COLO668 (cell line): ENCODE results near the gene FRMD1.

Experiments
- DNase-seq: peaks from one replicate; lab custom pipeline; 2025; ENCODE audit not compliant: unreplicated experiment; lab: John Stamatoyannopoulos, UW

Gene FRMD1

GRCh38 chr6:168096271-168096764 lies 17.3 kb upstream of the FRMD1 start:
- DNase-seq: no peak

GRCh38 chr6:168095716-168096250 lies 16.8 kb upstream of the FRMD1 start:
- DNase-seq: no peak

- DNase-seq: no peak
Measured at GRCh38 chr6:168095171-168095691, 16.2 kb upstream of the FRMD1 start.

GRCh38 chr6:168093634-168094033 lies 14.6 kb upstream of the FRMD1 start:
- DNase-seq: no peak

- peak; percentile 7 for DNase-seq
Measured at GRCh38 chr6:168093071-168093505, 14.1 kb upstream of the FRMD1 start.

- DNase-seq: no peak
Measured at GRCh38 chr6:168092541-168092940, 13.5 kb upstream of the FRMD1 start.

GRCh38 chr6:168091381-168092264 lies 12.6 kb upstream of the FRMD1 start:
- DNase-seq: peak; percentile 68

GRCh38 chr6:168090706-168091105 lies 11.7 kb upstream of the FRMD1 start:
- no peak for DNase-seq

GRCh38 chr6:168090064-168090690 lies 11.2 kb upstream of the FRMD1 start:
- no peak for DNase-seq

GRCh38 chr6:168089186-168090063 lies 10.4 kb upstream of the FRMD1 start:
- DNase-seq: peak; percentile 81

- peak; percentile 25 for DNase-seq
Measured at GRCh38 chr6:168088161-168089053, 9.4 kb upstream of the FRMD1 start.

GRCh38 chr6:168087436-168088160 lies 8.6 kb upstream of the FRMD1 start:
- DNase-seq: no peak

GRCh38 chr6:168086616-168087015 lies 7.6 kb upstream of the FRMD1 start:
- no peak for DNase-seq

GRCh38 chr6:168086066-168086465 lies 7.1 kb upstream of the FRMD1 start:
- no peak for DNase-seq

- DNase-seq: no peak
Measured at GRCh38 chr6:168084465-168085160, 5.6 kb upstream of the FRMD1 start.

GRCh38 chr6:168083514-168083885 lies 4.5 kb upstream of the FRMD1 start:
- peak; percentile 38 for DNase-seq

- DNase-seq: peak; percentile 43
Measured at GRCh38 chr6:168082860-168083513, 4.0 kb upstream of the FRMD1 start.
